ENCODE measurements around the gene SKI.
"Not testable (repeated sequence)": the region's sequence is repeated elsewhere in the genome, so short reads cannot be mapped to it uniquely, and the experiment has no call there.

Gene SKI

DNA sequence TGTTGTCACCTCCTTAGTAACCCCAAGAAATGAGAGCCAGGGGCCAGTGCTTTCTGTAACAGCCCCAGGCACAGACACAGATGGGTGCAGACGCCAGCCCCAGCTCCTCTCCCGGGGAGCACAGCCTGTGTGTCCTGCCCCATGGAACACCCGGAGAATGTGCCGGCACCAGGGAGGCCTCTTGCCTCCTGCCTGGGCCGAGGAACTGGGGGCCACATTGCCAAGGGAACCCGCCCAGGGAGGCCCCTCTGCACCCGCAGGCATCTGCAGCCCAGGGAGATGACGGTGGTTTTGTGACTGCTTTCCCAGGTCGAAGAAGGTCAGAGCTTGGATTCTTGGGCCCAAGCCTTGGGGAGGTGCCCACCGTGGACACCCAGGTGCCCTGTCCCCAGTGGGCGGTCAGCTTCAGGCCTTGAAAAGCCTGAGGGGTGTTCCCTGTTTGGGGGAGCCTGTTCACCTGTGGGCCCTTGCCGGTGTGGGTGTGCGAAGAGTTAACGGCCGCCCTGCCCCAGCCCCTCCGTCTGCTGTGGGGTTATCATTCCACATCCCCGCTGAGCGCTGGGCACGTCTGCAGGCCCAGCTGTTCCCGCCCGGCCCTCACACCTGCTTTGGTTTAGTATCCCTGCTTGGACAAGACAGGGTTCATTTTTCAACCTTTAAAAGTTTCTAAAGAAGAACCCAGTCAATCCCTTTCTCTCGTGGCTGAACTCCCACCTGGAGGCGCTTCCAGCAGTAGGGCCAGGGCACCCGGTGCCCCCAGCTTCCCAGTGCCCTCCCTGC, 100.7 kb downstream of the SKI start:
- no peak for DNase-seq

DNA sequence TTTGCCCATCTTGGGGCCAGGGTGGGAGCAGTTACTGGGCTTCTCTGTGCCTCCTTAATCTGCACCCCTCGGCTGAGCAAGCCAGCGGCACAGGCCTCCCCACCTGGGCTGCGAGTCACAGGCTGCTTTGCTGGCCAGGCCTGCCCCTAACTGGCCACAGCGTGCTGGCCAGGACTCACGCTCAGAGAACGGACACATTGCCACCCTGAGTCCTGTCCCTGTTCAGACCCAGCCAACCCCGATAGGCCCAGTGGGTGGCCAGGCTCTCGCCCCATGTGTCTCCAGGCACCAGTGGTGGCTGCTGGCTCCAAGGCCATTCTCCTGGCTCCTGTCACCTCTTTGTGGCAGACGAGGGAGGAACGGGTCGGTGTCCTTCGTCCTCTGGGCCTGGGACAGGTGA, 101.9 kb downstream of the SKI start:
- DNase-seq: no peak

DNA sequence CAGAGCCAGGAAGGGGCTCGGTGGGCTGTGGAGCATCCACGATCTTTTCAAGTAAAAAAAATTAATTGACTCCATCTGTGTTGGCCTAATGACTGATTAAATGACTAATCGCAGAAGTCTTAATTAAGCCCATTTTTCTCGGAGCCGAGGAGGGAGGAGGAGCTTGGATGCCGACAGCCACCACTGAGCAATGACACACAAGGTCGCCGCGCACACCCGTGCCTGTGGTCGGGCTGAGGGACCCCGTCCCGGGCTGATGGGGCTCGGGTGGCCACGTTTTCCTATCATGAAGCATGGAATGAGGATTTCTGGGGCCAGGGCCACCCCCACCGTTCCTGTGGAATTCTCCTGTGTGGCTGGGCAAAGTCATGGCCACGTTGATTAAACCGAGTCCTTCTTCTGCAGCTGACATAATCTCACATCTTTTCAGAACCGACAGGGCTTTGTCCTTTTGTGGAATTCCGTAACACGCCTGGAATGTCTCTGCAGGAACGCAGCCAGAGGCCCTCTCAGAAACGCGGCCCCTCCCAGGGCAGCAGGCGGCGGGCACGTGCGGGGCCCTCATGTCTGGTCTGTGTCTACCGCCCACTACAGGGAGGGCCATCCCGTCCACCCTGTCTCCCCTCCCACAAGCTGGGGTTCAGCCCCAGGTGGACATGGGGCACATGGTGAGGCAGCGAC, 102.5 kb downstream of the SKI start:
- no peak for DNase-seq

DNA sequence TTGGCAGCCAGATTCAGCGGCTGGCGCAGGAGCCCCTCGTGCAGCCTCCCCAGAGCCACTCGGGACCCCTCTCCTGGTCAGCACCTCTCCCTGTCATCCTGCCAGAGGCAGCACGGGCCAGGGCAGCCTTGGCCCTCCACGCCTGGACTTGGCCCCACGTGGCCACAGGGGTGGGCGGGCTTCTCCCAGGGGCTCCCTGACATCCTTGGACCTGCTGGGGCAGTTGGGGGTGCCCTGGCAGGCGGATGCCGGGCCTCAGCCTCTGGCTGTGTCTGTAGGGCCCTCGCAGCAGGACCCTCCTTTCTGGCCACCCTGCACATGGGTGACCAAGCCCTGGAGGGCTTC, 103.1 kb downstream of the SKI start:
- DNase-seq: no peak

DNA sequence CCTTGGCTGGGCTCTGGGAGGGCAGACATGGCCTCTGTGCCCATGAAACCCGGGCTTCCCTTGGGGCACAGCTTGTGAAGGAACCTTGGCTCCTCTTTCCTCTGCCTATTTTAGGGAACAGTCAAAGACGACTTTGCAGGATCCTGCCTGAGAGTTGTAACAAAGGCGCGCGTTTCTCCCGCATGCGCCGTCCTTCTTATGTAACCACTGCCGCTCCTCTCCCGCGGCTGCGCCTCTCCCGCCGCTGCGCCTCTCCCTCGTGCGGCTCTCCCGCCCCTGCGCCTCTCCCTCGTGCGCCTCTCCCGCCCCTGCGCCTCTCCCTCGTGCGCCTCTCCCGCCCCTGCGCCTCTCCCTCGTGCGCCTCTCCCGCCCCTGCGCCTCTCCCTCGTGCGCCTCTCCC, 103.5 kb downstream of the SKI start:
- DNase-seq: not testable (repeated sequence)

DNA sequence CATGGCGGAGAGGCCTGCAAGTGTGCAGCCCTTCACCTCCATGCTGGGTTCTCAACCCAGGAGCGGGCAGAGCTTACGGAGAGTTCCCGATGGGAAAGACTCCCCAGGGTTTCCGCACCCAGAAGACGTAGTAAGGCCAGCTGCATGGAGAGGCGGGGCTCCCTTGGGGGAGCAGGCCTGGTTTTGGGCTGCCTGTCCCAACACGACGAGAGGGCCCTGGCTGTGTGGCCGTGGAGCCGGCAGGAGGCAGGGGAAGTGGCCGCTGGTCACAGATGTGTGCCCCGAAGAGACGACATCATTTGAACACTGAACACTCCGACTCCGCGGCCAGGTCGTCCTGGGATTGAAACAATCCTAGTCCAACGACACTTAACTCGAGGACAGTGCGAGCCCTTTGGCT, 106.2 kb downstream of the SKI start:
- no peak for DNase-seq

DNA sequence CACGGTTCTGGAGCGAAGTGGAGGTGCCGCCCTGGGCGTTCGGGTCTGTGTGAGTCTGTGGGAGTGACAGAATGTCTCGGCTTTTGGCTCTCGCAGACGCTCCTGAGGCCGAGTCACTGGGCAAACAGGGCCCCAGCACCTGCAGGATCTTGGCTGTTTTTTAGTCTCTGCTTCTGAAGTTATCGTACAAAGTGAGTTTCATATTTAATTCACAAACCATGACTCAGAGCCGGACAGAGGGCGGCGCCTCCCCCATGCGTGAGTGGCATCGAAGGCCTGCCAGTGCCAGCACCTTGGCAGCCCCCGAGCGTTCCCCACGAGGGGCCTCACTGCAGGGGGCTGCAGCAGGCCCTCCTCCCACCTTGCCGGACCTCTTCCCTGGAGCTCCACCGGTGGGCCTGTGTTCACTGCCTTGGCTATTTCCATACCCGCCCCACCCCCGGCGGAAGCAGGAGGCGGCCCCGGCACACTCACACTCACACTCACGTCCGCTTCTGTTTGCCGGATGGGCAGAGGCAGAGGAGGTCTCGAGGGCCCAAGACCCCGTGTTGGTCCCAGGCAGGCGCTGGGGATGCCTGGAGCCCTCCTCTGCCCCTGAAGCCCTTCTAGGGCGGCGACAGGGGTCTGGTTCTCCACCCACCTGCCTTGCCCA, 106.9 kb downstream of the SKI start:
- no peak for DNase-seq

DNA sequence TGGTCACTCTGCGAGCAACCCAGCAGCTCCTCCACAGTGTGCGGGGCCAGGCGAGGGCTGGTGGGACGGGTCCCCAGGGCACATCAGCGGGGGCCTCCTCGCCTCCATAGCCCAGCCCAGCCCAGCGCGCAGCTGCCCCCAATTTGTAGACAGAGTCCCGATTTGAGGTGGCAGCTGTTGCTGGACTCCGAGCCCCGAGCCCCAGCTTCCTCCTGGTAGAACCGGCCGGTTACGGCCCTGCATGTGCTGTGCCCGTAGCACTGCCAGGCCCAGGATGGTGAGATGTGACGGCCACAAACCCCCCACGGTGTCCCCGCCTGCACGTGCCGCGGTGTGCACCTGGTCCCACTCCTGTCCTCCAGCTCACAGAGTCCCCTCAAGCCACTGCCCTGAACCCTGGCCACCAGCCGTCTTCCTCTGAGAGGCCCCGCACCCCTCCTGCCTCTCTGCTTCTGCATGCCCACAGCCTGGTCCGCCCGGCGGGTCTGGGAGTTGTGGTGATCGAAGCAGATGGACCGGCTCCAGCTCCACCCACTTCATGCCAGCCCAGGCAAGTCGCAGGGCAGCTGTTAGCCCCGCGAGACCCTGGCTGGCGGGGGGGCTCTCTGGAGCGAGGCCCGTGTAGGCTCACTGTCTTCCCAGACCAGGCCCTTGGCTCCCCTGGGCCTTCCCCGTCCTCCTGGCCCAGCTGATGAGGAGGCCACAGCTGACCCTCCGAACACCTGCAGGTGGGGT, 107.8 kb downstream of the SKI start:
- DNase-seq: no peak

DNA sequence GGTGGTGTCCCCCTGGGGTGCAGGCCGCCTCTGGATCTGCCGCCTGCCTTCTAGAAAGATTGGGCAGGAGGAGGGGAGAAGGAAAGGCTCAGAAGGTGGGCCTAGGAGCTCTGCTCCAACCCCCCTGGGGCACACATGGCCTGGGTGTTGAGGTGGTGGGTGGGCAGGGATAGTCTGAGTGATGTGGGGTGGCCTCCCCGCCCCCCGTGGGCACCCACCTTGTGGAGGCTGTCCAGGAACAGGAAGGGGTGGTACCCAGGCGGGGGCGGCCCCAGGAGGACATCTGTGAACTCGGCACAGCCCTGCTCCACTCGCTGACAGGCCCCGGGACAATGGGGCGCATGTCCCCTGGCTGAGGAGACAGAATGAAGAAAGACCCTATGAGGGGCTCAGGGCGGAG, 108.4 kb downstream of the SKI start:
- no peak for DNase-seq

DNA sequence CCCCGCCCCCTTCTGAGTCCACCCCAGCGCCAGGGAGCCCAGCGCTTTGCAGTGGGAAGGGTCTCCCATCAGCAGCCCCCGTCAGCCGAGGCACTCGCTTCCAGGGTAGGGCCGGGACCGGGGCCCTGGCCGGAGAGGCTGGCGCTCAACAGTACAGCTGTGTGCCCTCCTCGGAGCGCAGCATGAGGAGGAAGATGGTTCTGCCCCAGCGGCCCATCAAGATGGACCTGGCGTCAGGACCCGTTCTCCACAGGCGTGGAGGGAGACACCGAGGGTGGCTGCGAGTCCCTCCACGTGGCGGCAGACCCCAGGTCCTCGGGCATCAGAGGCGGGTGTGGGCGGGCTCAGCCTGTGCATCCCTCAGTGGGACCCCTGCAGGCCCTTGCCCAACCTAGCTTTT, 109.0 kb downstream of the SKI start:
- no peak for DNase-seq

DNA sequence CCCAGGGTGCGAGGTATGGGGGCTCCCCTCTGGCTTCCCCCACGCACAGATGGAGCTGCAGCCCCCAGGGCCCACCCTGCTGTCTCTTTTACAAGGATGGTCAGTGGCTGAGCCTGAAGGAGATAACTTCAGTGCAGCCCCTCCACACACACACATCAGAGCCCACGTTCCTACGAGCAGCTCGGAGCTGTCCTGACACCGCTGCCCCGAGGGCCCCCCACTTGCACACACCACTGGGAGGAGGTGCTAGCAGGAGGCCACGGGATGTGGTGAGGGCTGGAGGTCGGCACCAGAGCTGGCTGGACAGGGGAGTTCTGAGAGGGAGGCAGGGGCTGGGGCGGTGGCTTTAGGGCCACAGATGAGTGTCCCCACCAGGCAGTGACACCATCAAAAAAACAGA, 109.4 kb downstream of the SKI start:
- no peak for DNase-seq

DNA sequence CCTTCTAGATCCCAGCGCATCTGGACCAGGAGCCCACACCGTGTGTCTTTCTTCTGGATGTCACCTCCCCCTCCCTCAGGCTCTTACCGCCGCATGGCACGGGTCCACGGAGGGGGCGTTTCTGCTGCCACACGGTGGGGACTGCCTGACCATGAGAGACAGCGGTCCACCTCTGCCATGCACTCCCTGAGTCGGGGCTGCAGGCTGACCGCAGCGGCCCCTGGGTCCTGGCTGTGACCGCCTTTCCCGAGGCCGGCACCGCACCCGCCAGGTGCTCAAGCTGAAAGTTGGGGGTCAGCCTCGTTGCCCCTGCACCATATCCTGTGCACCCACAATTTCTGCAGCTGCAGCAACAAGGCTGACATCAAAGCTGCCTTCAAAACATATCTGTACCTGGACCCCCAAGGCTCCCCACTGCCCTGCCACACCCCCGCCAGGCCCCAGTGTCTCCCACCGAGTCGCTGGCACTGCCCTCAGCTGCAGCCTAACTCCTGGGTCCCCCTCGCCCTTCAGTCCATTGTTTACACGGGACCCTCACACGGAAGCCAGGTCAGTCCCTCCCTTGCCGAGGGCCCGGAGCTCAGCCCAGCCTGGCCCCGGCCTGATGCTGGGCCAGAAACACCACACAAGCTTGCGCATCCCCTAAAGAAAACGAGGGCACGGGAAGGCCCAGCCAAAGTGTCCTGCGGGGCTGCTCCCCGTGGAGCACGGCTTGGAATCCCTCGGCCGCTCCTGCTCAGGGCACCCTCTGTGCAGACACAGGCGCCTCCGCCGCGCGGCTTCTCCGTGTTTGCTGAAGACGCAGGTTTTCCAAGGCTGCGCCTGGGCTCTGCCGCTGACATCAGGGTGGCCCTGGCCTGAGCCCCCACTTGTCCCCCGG, 111.3 kb downstream of the SKI start:
- no peak for DNase-seq

DNA sequence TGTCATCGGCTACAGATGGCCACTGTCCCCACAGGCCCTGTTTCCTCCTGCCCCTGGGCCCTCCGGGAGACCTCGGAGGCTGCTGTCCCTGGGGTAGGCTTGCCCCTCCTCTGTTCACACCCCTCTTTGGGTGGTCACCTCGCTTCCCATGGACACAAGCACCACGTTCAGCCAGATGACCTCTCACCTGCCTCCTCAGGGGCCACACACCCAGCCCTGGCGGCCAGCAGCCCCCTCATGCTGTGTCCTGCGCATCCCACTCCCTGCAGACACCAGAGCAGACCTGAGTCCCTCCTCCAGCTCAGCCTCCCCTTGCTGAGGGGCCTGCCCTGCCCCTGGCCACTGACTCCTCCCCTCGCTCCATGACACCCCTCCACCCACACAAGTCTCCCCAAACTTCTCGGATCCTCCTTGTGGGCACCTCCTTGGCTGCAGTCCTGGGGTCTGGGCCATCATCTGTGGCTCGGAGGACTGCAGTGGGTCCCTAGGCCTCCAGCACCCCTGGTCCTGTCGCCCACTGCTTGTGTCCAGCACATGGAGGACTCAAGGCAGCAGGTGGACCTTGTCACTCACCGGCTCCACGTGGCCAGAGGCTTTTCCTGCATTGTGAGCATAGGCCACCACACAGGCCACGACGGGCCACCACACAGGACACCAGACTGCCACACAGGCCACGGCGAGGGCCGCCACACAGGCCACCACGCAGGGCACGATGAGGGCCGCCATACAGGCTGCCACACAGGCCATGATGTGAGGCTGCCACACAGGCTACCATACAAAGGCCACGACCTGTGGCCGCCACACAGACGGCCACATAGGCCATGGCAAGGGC, 112.2 kb downstream of the SKI start:
- no peak for DNase-seq

DNA sequence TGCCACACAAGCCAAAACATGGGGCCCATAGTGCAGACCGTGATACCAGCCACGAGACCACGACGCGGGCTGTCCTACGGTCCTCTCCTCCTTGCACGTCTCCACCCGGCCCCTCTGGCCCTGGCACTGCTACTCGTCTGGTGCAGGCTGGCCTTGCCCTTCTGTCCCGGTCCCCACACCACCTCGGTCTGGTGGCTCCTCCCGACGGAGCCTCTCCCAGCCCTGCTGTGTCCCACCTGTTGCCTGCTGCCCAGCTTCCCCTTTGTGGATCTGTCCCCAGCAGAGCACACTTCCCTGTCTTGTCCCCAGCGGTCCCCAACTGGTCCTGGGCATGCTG, 112.8 kb downstream of the SKI start:
- no peak for DNase-seq

DNA sequence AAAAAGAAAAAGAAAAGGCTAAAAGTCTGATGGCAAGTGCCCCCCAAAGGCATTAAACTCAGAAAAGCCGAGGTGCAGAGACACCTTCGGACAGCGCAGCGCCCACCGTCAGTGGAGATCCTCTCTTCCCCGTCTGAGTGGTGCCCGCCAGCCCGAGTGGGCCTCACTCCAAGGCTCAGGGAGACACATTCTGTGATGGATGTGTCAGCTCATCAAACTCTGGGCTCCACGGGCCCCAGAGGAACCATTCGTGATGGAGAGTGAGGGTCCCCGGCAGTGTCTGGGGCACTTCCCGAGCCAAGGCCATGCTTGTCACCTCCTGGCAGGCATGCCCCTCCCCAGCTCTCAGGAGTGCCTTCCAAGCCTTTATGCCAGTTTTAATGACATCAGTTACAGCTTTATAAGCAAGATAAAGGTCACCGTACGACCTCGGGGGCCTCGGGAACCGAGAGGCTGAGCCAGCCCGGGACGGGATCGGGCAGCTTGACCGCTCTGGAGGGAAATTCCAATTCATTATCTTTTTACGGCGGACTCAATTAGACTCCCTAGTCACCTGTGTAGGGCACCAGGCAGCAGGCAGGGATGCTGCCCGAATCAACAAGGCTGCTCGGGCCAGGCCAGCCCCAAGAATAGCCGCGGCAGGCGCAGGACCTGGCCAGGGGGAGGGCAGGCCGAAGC, 113.7 kb downstream of the SKI start:
- DNase-seq: no peak

DNA sequence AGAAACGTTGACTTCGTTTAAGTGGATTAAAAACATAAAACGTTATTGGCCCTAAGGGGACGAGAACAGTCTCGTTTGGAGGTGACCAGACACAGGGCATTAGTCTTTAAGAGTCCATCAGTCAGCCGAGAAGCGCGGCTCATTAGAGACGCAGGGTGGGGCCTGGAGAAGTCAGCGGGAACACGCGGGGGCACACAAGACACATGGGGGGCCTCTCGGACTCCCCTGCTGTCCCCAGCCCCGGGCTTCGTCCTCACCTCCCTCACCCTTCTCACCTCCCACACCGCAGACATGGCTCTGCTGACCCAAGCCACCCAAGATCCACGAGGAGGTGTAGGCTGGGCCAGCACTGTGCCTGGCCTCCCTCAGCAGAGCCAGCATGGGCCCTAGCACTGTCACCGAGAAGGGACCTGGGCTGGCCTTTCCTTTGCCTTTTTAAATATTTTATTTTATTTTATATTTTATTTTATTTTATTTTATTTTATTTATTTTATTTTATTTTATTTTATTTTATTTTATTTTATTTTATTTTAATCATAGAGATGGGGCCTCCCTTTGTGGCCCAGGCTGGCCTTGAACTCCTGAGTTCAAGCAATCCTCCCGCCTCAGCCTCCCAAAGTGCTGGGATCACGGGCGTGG, 114.4 kb downstream of the SKI start:
- no peak for DNase-seq

DNA sequence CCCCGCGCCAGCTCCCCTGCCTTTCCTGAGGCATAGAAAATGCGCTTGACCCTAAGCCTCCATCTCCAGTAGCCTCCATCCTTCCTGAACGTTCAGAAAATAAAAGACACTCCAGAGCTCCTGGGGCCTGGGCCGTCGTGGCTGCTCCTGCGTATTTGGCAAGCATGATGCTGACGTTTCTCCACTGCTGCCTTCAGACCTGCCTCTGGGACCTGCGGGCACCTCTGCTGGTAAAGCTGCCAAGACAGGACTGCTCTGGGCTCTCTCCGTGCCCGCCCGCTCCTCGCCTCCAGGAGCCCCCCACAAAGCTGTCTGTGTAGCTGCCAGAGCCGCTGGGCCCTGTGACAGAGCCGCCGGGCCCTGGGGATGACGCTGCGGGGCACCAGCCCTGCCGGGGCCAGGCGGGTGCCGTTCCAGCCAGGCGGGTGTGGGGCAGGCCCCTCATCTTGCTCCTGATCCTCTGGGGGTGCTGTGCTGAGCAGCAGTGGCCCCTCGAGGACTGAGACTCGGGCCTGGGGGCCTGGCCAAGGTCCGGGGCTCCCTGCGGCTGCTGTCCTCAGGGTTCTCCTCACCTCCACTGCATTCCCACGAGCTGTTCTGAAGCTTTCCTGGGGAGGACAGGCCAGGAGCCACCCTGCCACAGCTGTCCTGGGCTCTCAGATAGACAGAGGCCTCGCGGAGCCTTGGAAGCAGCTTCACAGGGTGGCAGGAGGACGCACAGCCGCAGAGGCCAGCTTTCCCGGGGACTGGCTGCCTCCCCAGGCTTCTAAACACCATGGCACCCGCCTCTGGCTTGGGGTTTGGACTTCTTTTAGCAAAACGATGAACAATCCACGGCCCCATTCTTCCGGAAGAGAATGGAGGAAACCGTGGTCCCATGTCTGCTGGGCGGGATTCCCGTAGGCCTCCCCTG, 115.2 kb downstream of the SKI start:
- DNase-seq: no peak

DNA sequence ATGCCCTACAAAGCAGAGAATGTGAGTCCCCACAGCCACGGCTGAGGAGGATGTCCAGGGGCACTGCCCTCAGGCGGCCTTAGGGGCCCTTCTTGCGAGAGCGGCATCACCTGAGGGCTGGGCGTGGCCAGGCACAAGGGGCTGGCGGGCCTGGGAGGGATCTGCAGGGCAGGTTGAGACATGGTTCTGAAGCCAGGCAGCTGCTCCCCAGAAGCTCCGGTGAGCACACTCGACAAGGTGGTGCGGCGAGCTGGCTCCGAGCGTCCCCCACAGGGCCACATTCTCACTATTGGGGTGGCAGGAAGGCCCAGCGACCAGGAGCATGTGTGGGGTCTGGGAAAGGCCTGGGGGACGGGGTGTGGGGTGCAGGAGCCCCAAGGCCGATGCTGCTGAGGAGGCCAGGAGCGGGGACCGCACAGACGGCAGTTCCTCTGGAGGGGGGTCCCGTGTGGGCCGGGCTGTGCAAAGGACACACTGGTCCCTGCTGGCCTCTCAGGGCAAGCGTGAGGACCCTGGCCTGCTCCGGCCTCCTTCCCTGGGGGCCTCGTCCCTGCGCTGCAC, 116.1 kb downstream of the SKI start:
- DNase-seq: no peak

DNA sequence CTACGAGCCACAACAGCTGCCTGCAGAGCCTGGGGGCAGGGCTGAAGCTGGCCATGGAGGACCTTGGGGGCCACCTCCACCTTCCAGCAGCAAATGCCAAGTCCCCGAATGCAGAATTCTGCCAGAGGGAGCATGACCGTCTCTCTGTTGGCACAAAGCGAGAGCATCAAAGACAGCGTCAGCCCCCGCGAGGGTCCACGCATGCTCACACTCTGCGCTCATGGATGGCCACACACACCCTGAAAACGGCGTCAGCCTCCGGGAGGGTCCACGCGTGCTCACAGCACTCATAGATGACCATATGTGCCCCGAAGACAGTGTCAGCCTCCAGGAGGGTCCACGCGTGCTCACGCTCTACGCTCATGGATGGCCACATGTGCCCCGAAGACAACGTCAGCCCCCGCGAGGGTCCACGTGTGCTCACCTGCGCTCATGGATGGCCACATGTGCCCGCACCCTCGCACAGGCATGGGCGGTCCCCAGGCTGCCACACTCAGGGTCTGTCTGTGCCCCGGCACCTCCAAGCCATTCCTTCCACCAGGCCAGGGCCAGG, 116.7 kb downstream of the SKI start:
- DNase-seq: no peak

Measured in NCI-H1417 treated with DMSO at 0.1 percent for 48 hours (cell line).